ENCODE data around the gene RIC1. TPM values are rescaled to one million over a fixed set of nuclear protein-coding genes. Genes with fewer than 3 reads are reported as not detected.
A peak's percentile ranks its signal among the peaks of the same experiment; 100 is the strongest.
"Not testable (repeated sequence)": the region's sequence is repeated elsewhere in the genome, so short reads cannot be mapped to it uniquely, and the experiment has no call there.

Gene RIC1
- total RNA-seq, 2 donors from 2014 or later: 18.0 to 49.8 TPM

DNA sequence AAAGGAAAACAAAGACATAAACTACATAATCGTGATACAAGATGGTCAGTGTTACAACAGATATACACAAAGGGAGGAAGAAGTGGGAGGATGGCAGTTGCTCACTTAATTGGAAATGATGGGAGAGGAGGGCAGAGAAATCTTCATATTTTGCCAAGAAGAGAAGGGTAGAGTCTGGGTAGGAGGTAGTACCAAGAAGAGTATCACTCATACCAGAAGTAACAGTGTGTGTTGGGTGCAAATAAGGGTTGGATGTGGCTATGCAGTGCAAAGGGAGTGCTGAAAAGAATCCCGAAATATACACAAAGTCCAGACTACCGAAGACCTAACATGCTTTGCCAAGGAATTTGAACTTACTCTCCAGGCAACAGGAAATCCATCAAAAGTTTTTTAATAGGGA is 163.0 kb downstream of the RIC1 start:
- Histone ChIP-seq H3K4me3 (no peak overlapping the region), H3K27me3 (replicated peaks; ENCODE audit: insufficient read depth) (no peaks in the 10 kb centered on the region), H3K36me3 (no peaks in the 10 kb centered on the region), H3K4me1 (replicated peaks) (no peaks in the 10 kb centered on the region), H3K27ac (no peak overlapping the region), H3K9me3 (no peaks in the 10 kb centered on the region)
- 57% methylated on average over 3 of the region's 3 CpGs for WGBS
- no peak for DNase-seq (ENCODE audit: low spot score)
- intact Hi-C loops (cut with DNase I): no loop called here
- no peak for TF ChIP-seq POLR2AphosphoS5 (IDR thresholded peaks at IDR 0.05)
- TF ChIP-seq POLR2A (IDR thresholded peaks at IDR 0.05): no peak
- TF ChIP-seq CTCF (IDR thresholded peaks at IDR 0.05): no peak

- TF ChIP-seq POLR2AphosphoS5 (IDR thresholded peaks at IDR 0.05) (no peak), CTCF (IDR thresholded peaks at IDR 0.05) (no peak), POLR2A (IDR thresholded peaks at IDR 0.05) (no peak)
- Histone ChIP-seq H3K9me3 (no peaks in the 10 kb centered on the region), H3K27me3 (replicated peaks; ENCODE audit: insufficient read depth) (no peaks in the 10 kb centered on the region), H3K27ac (no peak overlapping the region), H3K36me3 (no peaks in the 10 kb centered on the region), H3K4me1 (replicated peaks) (no peaks in the 10 kb centered on the region), H3K4me3 (no peak overlapping the region)
- 97% methylated on average over 1 of the region's 1 CpG for WGBS
- intact Hi-C loops (cut with DNase I): no loop called here
- no peak for DNase-seq (ENCODE audit: low spot score)
These were observed 164.9 kb downstream of the RIC1 start for GRCh38 chr9:5793812-5794211.

GRCh38 chr9:5796298-5796697 is 167.4 kb downstream of the RIC1 start:
- no peak for TF ChIP-seq POLR2AphosphoS5 (IDR thresholded peaks at IDR 0.05)
- TF ChIP-seq POLR2A (IDR thresholded peaks at IDR 0.05): no peak
- no peak for TF ChIP-seq CTCF (IDR thresholded peaks at IDR 0.05)
- DNase-seq (ENCODE audit: low spot score): no peak
- Histone ChIP-seq H3K4me3 (no peak overlapping the region), H3K9me3 (no peaks in the 10 kb centered on the region), H3K36me3 (no peaks in the 10 kb centered on the region), H3K27me3 (replicated peaks; ENCODE audit: insufficient read depth) (no peaks in the 10 kb centered on the region), H3K4me1 (replicated peaks) (no peaks in the 10 kb centered on the region), H3K27ac (no peak overlapping the region)
- 58% methylated on average over 2 of the region's 2 CpGs for WGBS
- intact Hi-C loops (cut with DNase I): no loop called here

DNA sequence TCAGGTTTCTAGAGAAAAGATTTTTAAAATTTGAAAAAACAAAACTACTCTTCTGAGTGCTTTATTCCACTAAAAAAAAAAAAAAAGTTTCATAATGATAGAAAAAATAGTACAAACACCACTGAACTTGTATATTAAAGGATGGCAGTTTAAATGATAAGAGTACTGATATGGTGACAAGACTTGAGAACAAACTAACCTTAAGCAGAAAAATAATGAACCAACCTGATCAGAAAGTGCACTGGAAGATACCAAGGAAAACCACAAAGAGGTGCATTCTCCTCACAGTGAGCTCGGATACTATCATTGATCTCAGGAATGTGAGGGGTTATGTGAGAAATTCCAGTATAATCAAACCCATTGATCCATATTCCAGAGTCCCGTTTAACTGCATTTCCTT is 169.7 kb downstream of the RIC1 start:
- no peak for DNase-seq (ENCODE audit: low spot score)
- Histone ChIP-seq H3K27ac (no peak overlapping the region), H3K36me3 (no peaks in the 10 kb centered on the region), H3K4me3 (no peak overlapping the region), H3K4me1 (replicated peaks) (no peaks in the 10 kb centered on the region), H3K9me3 (no peaks in the 10 kb centered on the region), H3K27me3 (replicated peaks; ENCODE audit: insufficient read depth) (no peaks in the 10 kb centered on the region)
- WGBS: 52% methylated on average over 2 of the region's 2 CpGs
- intact Hi-C loops (cut with DNase I): no loop called here
- TF ChIP-seq POLR2AphosphoS5 (IDR thresholded peaks at IDR 0.05): no peak
- TF ChIP-seq POLR2A (IDR thresholded peaks at IDR 0.05): no peak
- no peak for TF ChIP-seq CTCF (IDR thresholded peaks at IDR 0.05)

DNA sequence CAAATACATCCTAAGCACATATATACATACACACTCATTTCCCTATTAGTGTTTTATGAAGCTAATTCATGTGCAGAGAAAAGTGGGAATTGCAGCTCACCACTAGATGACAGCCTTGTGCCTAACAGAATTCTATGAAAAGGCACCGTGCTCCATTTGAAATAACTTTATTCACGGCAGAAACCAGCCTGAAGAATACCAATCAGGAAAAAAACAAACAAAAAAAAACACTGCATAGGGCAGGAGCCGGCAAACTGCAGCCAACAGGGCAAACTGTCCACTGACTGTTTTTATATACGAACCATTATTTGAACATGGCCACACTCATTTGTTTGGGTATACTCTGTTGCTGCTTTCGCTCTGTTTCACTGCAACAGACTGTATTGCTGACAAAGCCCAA is 170.4 kb downstream of the RIC1 start:
- WGBS: 9% methylated on average over 5 of the region's 5 CpGs

DNA sequence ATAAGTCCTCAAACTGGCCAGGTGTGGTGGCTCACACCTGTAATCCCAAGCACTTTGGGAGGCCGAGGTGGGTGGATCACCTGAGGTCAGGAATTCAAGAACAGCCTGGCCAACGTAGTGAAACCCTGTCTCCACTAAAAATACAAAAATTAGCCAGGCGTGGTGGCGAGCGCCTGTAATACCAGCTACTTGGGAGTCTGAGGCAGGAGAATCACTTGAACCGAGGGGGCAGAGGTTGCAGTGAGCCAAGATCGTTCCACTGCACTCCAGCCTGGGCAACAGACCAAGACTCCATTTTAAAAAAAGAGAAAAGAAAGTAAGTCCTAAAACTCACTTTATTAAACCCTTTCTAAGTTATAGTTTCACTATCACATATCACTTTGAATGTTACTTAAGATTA is 171.5 kb downstream of the RIC1 start:
- H3K36me3 ChIP-seq; H3K27me3 ChIP-seq (replicated peaks; ENCODE audit: insufficient read depth); H3K9me3 ChIP-seq; DNase-seq (ENCODE audit: low spot score); H3K4me1 ChIP-seq (replicated peaks); intact Hi-C loops (cut with DNase I); H3K4me3 ChIP-seq: not testable (repeated sequence)
- peak overlapping the region in 1 of 2 donors; percentile 11 for H3K27ac ChIP-seq
- 81% methylated on average over 7 of the region's 7 CpGs for WGBS

More for the DNA sequence above, 170.4 kb downstream of the RIC1 start:
- no peaks in the 10 kb centered on the region for H3K27me3 ChIP-seq (replicated peaks; ENCODE audit: insufficient read depth)
- DNase-seq (ENCODE audit: low spot score): peak; percentile 32
- no peaks in the 10 kb centered on the region for H3K9me3 ChIP-seq
- intact Hi-C loops (cut with DNase I): no loop called here
- H3K4me3 ChIP-seq: peak overlapping the region in 1 of 2 donors; percentile 7
- H3K27ac ChIP-seq: peak overlapping the region in 1 of 2 donors; percentile 54
- H3K4me1 ChIP-seq (replicated peaks): no peaks in the 10 kb centered on the region
- H3K36me3 ChIP-seq: no peaks in the 10 kb centered on the region
- no peak for TF ChIP-seq POLR2A (IDR thresholded peaks at IDR 0.05)
- TF ChIP-seq POLR2AphosphoS5 (IDR thresholded peaks at IDR 0.05): peak; percentile 66
- TF ChIP-seq CTCF (IDR thresholded peaks at IDR 0.05): peak in 3 of 4 experiments; percentile 57 to 70 (median 68)

Data from prostate gland (tissue), 2 donors.